Hypothalamus (tissue), 51 donors: Measurements from ENCODE around the gene SERPINF2.
A peak's percentile ranks its signal among the peaks of the same experiment; 100 is the strongest.
"Not testable (repeated sequence)": the region's sequence is repeated elsewhere in the genome, so short reads cannot be mapped to it uniquely, and the experiment has no call there.

Experiments used
- DNase-seq, 51 donors: peaks; one replicate each; lab custom pipeline; 2025; lab: John Stamatoyannopoulos, UW

SERPINF2 gene

DNA sequence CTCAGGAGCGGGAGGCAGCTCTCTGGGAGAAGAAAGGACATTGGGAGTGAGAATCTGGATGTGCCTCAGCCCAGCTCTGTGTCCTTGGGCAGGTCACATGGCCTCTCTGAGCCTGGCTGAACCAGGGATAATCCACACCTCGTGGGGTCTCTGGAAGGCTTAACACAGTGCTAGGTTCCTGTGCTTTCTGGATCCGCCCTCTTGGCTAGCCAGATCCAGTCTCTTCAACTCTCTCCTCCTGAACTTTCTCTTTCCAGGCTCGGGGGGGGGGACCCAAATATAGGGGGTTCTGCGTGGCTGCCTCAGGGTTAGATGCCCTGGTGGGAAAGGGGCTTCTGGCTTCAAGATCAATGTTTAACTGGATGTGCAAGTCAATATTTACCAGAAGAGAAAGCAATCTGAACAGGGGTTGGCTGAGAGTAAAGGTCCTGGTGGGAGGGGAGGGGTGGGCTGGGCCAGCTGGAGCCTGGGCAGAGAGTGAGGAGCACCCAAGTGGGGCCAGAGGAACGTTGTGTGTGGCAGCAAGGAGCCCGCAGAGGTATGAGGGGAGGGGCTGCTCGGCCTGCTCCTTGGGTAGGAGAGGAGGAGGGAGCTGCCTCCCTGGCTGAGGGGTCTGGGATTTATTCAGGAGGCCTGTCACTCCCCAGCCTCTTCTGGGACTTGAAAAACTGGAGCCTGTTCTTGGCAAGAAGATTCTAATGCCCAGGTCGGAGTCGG, at the start of gene SERPINF2:
Gene SERPINF2 (plus strand): TSS at position 501 of the 717 bp plus-strand sequence. CDS start 2,125 bp downstream, outside the sequence.
- DNase-seq, result no peak

DNA sequence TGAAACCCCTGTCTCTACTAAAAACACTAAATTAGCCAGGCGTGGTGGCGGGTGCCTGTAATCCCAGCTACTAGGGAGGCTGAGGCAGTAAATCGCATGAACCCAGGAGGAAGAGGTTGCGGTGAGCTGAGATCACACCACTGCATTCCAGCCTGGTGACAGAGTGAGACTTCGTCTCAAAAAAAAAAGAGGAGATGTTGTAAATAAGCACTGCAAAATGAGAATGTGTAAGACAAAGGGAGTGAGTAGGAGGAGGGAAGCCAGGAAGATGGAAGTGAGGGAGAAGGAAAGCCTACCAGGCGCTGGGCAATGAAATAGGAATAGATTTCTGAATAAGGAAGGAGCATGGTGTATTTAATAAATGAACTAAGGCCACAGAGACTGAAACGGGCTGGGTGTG, 49.3 kb upstream of the SERPINF2 start:
- no peak for DNase-seq

DNA sequence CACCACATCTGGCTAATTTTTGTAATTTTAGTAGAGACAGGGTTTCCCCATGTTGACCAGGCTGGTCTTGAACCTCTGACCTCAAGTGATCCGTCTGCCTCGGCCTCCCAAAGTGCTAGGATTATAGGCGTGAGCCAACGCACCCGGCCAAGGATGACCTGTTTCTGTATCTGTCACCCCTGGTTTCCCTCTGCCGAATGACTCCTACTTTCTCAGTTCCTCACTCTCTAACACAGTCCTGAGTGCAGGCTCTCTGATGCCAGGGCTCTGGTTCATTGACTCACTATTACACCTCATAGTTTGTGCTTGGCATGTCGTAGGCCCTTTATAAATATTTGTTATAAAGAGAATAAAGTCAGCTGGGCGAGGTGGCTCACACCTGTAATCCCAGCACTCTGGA, 47.3 kb upstream of the SERPINF2 start:
- DNase-seq, result no peak

DNA sequence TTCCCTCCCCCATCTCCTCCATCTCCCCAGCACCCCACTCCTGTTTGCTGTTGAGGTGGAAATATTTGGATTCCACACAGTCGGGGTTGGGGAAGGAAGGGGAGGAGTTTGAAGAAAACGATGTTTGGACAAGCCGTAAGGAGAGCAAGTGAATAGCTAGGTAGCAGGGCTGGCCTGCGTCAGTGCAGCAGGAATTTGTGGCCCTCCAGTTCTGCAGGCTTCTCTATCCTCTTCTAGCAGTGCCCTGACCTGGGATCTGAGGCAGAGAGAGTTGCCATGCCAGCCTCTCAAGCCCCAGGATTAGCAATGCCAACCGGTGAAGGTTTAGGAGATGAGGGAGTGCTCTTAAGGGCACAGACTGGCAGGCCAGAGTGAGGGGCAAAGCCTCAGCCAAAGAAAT, 45.0 kb upstream of the SERPINF2 start:
- DNase-seq, result no peak

DNA sequence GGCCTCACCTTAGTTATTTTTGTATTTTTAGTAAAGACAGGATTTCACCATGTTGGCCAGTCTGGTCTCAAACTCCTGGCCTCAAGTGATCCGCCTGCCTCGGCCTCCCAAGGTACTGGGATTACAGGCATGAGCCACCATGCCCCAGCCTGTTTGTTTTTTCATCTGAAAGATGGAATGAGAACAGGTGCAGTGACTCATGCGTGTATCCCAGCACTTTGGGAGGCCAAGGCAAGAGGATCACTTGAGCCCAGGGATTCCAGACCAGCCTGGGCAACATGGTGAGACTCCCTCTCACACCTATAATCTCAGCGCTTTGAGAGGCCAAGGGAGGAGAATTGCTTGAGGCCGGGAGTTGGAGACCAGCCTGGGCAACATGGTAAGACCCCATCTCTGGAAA, 42.8 kb upstream of the SERPINF2 start:
- DNase-seq, result not testable (repeated sequence)

DNA sequence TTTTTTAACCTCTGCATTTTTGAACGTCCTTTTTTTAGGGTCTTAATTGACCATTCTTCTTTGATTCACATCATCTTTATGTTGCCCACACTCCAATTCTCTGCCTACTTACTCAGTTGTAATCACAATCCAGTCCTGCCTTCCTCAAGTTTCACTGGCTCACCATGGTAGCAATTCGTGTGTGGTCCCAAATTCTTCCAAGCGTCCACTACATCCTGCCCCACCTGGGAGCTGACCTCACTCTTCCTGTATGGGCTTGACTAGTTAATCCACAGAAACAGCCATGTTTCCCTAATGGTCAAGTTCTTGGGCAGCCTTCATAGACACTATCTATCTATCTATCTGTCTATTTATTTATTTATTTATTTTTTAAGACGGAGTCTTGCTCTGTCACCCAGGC, 39.6 kb upstream of the SERPINF2 start:
- no peak for DNase-seq

DNA sequence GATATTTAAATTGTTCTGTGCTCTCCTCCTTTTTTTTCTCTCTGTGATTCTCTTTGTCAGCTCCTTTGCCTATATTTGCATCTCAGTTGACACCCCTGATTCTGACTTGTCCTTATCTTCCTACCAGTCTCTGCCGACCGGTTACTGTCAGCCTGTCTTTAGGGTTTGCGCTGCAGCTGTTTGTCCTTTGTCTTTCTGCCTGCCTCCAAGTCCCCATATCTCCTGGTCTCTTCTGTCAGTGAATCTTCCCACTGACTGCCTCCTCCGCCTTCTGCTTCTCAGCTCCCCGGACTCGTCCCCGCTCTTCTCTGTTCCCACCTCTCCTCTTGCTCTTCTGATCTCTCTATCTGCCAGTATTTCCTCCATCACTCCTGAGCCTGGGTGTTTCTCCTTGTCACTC, 37.7 kb upstream of the SERPINF2 start:
- no peak for DNase-seq

DNA sequence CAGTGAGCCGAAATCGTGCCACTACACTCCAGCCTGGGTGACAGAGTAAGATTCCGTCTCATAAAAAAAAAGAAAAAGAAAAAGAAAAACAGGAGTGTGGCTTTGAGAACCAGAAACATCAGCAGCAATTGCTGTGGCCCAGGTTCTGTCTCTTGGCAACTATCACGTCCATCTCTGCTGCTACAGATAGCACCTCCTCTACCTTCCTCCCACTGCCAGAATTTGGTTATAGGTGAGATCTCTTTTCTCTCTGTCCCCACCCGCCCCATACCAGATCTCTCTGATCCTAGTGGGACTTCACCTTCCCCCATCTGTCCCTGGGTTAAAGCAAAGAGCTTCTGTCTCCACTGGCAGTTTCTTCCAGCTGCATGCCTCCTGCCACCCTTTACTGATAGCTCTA, 35.6 kb upstream of the SERPINF2 start:
- no peak for DNase-seq

DNA sequence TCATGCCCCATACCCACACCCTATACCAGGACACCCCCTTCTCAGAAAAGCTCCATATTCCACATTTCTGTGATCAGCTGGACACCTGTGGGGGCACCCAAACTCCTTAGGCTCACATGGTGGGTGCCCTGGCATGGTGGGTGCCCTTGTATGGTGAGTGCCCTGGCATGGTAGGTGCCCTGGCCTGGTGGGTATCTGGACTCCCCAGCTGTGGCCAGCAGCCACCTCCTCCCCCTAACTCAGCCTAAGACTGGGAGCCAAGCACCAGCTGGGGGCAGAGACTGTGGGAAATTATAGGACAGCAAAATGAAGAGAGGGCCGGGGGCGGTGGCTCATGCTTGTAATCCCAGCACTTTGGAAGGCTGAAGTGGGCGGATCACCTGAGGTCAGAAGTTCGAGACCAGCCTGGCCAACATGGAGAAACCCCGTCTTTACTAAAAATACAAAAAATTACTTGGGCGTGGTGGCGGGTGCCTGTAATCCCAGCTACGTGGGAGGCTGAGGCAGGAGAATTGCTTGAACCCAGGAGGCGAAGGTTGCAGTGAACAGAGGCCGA, 33.8 kb upstream of the SERPINF2 start:
- not testable (repeated sequence) for DNase-seq

DNA sequence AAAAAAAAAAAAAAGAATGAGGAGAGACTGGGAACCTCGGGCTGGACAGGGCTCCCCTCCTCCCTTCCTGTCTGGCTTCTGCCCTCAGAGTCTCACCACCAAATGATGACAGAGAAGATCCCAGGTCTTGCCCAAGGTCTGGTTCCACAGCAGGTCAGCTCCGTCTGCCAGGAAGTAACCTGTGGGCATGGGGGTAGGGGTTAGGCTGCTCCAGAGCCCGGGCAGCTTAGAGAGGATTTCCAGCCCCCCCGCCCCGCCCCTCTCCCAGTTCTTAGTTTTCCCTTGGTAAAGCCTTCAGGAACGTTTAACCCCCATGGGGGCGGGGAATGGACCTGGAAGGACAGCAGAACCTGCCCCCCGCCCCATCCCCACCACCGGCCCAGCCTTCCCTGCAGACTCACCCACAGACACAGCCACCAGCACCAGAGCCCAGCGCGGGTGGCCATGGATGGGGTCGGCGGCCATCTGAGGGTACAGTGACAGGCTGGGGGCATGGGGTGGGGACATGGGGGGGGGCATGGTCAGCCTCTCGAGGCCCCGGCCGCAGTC, 33.2 kb upstream of the SERPINF2 start:
- no peak for DNase-seq

DNA sequence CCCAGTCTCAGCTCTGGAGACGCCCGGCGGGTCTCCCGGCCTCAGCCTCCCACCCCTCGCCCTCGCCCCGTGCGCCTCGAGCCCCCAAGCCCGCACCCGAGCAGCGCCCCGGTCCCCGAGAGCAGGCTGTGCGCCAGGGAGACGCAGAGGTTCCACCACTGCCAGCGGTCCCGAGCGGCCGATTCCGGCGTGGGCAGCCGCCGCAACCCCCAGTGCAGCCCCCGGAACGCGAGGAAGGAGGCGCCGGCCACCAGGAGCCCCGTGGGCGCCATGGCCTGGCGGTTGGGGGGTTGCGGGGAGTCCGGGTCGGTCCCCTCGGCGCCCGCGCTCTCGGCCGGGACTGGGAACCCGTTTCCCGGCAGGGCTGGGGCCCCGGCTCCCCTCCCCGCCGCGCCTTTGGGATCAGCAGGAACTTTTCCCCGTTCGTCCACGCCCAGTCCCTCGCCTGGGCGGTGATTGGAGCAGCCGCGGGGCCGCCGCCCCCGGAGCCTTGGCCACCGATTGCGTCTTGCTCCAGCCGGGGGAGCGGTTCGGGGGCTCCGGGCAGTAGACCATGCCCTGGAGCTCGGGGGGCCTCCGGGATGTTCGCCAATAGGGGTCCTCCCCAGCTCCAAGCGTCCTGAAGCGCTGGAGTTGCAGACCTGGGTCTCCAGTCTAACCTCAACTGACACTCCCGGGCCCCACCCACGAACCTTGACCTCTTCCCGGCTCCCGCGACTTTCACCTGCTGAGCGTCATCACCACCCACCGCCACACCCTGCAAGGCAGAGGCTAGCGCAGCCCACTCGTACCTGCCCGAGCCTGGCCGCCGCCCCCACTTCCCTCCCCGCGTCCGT, 32.5 kb upstream of the SERPINF2 start, which contains the start of gene TLCD2:
Gene TLCD2 (minus strand): TSS at position 407 of the 836 bp plus-strand sequence. CDS start 135 bp downstream, at position 272.
- DNase-seq, result peak in 14 of 51 donors; percentile 7 to 53 (median 20)

DNA sequence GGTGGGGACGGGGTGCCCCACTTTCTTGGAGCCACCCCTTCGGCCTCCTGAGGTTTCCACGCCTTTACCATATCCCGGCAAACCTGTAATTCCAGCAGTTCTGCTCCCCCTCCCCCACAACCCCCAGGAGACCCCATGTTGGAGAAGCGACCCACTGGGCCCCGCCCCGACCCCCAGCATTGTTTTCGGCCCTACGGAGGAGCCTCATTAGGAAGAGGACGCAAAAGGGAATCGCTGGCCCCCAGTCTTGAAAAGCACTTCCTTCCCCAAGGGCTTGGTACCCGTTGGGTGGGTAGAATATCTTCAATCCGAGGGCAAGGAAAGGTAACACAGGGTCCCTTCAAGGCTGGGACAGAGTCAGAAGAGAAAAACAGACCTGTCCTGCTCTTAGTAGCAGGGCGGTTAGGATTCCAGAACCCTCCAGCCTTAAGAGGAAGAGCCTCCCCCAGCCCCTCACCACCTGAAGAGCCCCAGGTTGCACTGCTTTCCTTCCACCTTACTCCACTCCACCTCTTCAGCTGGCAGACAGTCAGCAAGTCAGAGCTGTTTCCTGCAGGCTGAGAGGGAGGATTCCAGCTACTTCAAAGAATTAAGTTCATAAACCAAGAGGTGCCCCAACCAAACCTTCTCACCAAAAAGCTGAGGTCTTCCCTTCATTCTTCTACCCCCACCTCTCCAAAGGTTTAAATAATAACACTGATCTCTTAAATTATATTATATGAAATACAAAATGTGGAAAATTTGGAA, 31.7 kb upstream of the SERPINF2 start:
- no peak for DNase-seq

DNA sequence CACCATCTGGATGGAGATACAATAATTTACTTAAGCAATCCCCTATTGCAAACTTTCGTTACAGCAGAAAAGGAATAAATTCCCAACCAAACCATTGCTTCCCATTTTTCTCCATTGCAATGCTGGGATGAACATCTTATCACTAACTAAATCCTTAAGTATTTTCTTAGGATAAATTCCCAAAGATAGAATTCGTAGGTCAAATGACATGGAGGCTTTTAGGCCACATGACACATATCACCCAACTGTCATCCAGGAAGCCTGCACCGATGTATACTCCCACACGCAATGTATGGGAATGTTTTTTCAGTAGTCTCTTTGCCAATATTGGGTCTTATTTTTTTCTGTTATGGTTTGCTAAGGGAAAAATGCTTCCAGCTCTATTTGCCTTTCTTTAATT, 30.9 kb upstream of the SERPINF2 start:
- no peak for DNase-seq

DNA sequence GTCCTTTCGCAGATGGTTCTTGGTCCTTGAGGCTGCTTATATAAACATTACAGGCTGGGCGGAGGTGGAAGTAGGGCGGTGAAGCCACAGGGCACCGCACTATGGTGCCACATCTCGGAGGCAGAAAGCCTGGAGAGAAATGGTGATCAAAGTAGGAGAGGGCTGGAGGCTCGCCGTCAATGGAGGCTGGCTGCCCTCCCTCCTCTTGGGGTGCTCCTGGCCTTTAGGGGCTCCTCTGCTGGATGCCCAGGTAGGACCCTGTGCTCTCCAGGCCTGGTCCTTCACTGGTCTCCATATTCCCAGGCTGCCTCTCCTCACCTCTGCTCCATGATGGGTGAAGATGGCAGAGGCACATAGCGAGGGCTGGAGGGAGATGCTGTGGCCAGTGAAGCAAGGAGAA, 30.4 kb upstream of the SERPINF2 start:
- no peak for DNase-seq

DNA sequence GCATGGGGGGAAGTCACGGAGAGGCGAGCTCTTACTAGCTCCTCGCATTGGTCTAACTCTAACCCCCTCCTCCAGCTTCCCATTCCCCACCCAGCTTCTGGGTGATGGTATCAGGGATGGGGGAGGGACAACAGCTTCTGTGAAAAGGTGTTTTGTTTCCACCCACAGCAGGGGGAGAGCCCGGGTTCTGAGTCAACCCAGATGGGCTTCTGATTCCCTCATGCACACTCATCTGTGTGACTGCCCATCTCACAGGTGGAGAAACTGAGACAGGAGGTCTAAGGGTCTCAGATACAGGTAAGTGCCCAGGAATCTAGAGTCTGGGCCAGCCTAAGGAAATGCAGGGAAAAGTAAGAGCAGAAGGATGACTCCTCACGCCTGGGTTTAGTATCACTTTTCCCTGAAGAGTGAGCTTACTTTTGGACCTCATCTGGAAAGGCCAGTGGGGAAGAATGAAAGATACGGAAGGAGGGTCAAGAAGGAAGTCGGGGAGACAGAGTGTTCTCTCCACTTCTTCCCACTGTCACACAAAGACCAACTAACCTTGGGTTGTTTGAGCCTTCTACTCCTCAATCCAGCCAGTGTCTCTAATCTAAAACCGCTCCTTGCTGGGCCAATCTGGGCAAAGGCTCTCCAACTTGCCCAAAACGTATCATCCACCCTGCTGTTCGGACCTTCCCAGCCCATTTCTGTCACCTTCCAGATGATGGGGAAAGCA, 29.4 kb upstream of the SERPINF2 start:
- no peak for DNase-seq

DNA sequence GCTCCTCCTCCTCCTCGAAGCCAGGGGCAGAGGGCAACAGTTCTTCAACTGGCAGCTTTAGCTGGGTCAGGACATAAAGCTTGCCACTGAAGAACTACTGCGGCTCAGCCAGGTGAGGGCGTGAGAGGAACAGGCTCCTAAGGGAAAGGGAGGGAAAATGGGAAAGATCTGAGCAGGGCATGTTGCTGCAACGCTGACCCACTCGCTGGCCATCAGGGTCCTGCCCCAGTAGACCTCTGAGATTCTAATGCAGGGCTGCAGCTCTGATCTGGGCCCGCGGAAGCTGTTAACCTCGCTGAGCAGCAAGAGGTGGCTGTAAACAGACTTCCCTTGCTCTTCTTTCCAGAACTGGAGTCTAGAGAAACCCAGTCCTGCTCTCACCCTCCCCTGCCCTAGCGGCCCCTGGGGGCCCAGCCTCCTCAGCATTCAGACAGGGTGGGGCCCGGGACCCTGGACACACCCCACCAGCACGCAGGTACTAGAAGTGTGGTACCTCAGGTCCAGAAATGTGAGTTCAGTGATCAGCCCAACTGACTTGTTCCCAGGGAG, 28.7 kb upstream of the SERPINF2 start:
- no peak for DNase-seq

DNA sequence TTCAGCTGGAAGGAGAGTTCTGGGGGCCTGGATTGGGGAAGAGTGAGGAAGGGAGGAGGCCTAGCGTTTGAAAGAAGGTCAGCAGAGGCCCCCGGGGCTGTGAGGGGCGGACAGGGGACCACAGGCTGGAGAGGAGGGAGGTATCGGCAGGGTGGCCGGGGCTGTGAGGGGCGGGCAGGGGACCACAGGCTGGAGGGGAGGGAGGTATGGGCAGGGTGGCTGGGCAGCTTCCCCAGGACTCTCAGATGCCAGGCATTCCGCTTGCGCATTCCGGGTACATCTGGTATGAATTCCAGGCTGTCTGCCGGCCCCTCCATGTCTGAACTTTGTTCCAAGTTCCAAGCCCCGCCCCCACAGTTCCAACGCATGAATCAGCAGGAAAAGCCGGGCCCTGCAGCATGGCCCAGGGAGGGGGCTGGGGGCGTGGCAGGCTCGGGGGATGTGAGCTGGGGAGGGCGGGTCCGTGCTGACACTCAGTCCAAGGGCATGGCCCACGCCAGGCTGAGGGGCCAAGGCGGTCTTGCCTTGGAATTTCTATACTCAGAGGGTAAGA, 28.2 kb upstream of the SERPINF2 start:
- DNase-seq, result peak in 45 of 51 donors; percentile 13 to 89 (median 65)

DNA sequence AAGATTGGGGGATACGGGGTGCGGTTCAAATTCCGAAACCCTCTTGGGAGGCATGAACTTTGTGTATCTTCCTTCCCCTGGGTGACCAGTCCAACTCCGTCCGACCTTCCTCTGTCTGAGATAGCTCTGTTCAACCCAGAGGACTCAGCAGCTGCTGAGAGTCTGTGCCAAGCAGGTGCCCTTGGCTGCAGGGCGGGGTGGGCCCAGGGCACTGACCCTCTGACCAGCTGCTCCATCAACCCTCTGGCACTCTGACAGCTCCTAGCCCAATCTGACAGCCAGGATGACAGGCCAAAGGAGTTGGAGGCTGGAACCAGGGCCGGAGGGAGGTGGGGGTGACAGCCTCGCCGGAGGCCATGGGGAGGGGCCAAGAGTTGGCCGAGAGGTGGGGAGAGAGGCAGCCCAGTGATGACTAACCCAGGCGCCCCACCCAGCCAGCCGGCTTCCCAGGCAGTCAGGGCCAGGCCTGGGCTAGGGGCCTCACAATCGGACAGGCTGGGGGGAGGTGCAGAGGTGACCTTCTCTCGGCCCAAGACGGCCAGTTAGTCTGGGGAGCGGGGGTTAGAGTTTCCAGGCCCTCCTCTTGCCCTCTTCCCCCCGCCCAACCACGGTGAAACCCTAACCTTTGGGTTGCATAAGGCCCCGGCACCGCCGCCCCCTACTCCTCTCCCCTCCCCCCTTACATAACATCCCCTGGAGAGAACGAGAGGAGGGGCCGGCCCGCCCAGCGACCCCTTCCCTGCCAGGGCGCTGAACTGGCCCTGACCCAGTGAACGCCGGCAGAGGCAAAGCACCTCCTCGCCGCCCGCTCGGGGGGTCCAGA, 27.5 kb upstream of the SERPINF2 start:
- DNase-seq, result peak in 29 of 51 donors; percentile 14 to 78 (median 46)

DNA sequence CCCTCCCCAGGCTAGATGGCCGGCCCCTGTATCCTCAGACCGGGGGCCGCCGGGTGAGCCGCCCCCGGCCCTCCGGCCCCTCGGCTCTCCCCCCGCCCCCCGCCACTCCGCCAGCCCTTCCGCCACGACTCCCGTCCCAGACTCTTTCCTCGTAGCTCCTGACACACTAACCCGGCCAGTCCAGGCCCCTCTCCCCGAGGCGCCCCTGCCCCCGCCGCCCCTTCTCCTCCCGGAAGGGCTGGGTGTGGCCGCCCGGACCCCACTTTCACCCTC, 26.9 kb upstream of the SERPINF2 start:
- DNase-seq, result peak in 1 of 51 donors; percentile 58
